GM18873 (cell line): ENCODE measurements around the gene VSNL1.

Experiments used
- ATAC-seq: cut with Tn5 transposase; IDR thresholded peaks from one replicate; pipeline ENCODE4 v1.9.1; 2021; ENCODE audit warnings: mild to moderate bottlenecking, moderate library complexity, moderate number of reproducible peaks; ENCODE audit not compliant: unreplicated experiment, low FRiP score

Gene VSNL1

DNA sequence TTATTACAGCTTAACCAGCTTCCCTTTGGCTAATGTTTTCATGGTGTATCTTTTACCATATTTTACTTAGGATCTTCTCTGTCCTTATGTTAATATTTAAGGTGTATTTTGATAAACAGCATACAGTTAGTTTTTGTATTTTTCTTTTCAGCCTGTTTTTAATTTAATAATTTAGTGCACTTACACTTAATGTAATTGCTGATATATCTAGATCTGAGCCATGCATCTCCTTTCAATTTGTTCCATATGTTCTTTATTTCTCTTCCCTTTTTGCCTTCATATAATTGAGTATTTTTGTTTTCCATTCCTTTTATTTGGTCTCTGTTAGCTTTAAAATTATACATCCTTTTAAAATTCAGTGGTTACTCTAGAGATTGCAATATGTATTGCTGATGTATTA lies 134.3 kb downstream of the VSNL1 start:
- ATAC-seq = no peak

- ATAC-seq = no peak
These were observed 139.6 kb downstream of the VSNL1 start for GRCh38 chr2:17680119-17680518.

DNA sequence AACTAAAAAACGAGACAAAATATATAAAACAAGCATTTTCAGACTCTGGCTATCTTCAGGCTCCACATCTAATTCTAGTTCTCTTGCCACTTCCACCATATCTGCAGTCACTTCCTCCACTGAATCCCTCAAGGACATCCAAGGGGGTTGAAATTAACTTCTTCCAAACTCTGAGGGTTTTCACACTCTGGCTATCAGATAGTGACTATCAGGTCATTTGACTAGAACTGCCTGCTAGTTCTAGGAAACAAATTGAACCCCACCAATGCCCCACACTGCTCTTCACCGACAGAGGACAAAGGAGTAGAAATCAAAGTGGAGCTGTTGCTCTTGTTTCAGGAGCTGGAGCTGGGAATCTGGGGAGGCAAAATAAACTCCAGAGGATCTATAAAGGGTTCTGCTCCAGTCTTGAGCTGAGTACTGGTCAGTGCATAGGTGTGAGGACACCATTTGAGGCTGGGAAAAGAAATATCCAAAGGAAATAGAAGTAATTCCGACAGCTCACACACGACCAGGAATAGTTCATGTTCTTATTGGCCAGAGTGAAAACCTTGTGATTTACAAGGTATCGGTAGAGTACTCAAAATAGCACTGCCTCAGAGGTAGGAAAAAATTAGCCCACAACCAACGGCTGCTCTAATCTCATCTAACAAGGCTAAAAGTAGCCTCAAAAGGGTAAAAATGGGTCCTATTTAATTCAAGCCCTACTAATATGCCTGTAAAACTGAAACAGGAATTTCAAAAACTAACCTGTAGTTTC lies 141.8 kb downstream of the VSNL1 start:
- no peak for ATAC-seq

- ATAC-seq = no peak
These were observed 143.5 kb downstream of the VSNL1 start for GRCh38 chr2:17683981-17684380.

DNA sequence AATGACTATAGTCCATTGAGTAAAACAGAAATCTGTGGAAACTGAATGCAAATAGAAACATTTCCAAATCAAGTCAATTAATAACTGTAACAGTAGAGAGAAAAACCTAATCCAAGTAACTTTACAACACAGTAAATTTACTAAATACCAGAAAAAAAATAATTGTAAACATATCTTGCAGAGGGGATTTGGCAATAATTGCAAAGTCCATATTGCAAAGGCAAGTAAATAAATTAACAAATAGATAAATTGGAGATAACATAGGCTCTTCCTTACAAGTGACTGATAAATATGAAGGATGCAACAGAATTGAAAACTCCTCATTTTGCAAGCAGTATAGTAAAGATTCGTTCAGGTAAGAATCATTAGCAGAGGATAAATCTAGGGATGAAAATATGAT lies 148.1 kb downstream of the VSNL1 start:
- no peak for ATAC-seq

GRCh38 chr2:17689010-17689409 lies 148.5 kb downstream of the VSNL1 start:
- ATAC-seq = no peak

DNA sequence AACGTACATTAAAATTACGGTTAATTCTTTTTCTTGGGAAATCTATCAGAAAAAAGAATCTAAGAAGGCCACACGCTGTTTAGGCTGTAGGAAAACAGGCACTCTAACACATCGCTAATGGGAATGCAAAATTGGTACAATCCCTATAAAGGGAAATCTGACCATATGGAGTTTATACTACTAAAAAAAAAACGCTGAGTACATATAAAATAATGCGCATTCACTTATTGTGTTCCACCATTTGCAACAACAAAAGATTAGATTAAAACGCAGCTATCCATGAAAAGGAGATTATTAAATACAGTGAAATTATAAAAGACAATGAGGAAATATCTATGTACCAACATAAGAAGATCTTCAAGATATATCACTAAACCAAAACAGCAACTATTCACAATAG lies 150.3 kb downstream of the VSNL1 start:
- ATAC-seq = no peak
